Measurements from ENCODE around the gene PDE6B. TPM values are rescaled to one million over a fixed set of nuclear protein-coding genes. Genes with fewer than 3 reads are reported as not detected.
A peak's percentile ranks its signal among the peaks of the same experiment; 100 is the strongest.

Gene PDE6B
- total RNA-seq, 1 donor = under 0.01 TPM

DNA sequence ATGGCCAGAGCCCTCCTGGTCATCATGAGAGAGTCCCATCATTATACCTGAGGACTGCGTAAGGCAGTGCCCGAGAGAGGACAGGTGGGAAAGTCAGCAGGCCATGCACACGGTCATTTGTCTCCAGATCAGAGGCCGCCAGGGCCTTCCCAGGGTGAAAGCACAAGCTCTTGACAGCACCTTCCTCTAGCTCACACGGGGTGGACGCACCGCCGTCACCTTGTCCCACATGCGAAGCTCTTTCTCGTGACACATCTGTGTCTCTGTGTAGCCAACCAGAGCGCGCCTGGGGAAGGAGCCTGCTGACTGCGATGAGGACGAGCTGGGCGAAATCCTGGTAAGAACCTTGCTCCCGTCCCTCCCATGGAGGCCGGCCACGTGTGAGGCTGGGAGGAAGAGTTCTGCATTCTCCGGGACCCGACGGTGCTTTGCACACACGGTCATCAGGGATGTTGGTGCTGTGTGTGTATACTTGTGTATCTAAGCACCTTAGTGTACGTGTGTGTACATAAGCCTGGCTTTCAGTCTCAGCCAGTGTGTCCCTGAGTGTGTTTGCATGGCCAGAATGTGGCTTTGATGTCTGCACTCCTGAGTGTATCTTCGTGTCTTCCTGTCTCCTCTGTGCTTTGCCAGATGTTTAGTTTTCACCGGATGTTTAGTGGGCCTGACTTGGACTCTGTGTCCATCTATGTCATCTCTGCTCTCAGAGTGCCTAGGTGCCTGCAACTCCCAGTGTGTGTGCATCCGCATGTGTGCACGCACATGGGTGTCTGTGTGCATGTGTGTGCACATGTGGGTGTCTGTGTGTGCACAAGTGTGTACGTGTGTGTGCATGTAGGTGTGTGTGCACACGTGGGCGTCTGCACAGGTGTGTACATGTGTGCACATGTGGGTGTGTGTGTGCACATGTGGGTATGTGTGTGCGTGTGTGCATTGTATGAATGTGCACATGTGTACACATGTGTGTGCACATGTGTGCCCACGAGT, 33.6 kb downstream of the PDE6B start:
- TF ChIP-seq, protein P1, sequence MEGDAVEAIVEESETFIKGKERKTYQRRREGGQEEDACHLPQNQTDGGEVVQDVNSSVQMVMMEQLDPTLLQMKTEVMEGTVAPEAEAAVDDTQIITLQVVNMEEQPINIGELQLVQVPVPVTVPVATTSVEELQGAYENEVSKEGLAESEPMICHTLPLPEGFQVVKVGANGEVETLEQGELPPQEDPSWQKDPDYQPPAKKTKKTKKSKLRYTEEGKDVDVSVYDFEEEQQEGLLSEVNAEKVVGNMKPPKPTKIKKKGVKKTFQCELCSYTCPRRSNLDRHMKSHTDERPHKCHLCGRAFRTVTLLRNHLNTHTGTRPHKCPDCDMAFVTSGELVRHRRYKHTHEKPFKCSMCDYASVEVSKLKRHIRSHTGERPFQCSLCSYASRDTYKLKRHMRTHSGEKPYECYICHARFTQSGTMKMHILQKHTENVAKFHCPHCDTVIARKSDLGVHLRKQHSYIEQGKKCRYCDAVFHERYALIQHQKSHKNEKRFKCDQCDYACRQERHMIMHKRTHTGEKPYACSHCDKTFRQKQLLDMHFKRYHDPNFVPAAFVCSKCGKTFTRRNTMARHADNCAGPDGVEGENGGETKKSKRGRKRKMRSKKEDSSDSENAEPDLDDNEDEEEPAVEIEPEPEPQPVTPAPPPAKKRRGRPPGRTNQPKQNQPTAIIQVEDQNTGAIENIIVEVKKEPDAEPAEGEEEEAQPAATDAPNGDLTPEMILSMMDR (IDR thresholded peaks at IDR 0.05; ENCODE audit: insufficient read depth, low read depth, low read length) = no peak

GRCh38 chr4:659851-660250, 34.5 kb downstream of the PDE6B start:
- TF ChIP-seq, protein P1 (IDR thresholded peaks at IDR 0.05; ENCODE audit: insufficient read depth, low read depth, low read length) = no peak
- DNase-seq (ENCODE audit: low read depth) = no peak
- no peak overlapping the region for H3K4me3 ChIP-seq (ENCODE audit: low read depth, low read length)

More for the DNA sequence above, 33.6 kb downstream of the PDE6B start:
- DNase-seq (ENCODE audit: low read depth) = no peak
- no peak overlapping the region for H3K4me3 ChIP-seq (ENCODE audit: low read depth, low read length)

DNA sequence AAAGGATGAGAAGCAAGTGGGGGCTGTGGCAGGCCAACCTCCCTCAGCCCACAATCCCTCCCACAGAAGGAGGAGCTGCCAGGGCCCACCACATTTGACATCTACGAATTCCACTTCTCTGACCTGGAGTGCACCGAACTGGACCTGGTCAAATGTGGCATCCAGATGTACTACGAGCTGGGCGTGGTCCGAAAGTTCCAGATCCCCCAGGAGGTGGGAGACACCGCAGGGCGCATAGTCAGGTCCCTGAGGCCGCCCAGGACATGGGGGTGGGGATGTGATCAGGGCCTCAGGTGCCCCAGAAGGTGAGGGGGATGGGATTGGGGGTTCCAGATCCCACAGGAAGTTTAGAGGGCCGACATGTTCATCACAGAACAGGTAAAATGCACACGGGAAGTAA, 35.0 kb downstream of the PDE6B start:
- DNase-seq (ENCODE audit: low read depth) = no peak
- TF ChIP-seq, protein P1 (IDR thresholded peaks at IDR 0.05; ENCODE audit: insufficient read depth, low read depth, low read length) = no peak
- no peak overlapping the region for H3K4me3 ChIP-seq (ENCODE audit: low read depth, low read length)

GRCh38 chr4:661231-661630, 35.9 kb downstream of the PDE6B start:
- H3K4me3 ChIP-seq (ENCODE audit: low read depth, low read length) = no peak overlapping the region
- no peak for DNase-seq (ENCODE audit: low read depth)
- TF ChIP-seq, protein P1 (IDR thresholded peaks at IDR 0.05; ENCODE audit: insufficient read depth, low read depth, low read length) = no peak

GRCh38 chr4:661881-662761, 36.7 kb downstream of the PDE6B start:
- no peak overlapping the region for H3K4me3 ChIP-seq (ENCODE audit: low read depth, low read length)
- DNase-seq (ENCODE audit: low read depth) = no peak
- TF ChIP-seq, protein P1 (IDR thresholded peaks at IDR 0.05; ENCODE audit: insufficient read depth, low read depth, low read length) = no peak

DNA sequence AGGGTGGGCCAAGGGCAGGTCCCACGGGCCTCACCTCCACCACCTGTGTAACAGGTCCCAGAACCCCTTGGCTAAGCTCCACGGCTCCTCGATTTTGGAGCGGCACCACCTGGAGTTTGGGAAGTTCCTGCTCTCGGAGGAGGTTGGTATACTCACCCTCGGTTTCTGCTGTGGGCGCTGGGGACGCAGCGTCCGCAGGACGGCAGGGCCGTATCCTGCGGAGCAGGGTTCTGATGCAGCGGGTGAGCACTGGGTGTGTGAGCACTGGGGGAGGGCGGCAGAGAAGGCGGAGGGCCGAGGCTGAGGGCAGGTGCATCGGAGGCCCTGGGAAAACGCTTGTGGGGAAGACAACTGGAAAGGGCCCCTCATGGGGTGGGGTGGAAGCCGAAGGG, 37.7 kb downstream of the PDE6B start:
- TF ChIP-seq, protein P1 (IDR thresholded peaks at IDR 0.05; ENCODE audit: insufficient read depth, low read depth, low read length) = no peak
- H3K4me3 ChIP-seq (ENCODE audit: low read depth, low read length) = peak overlapping the region; percentile 55
- DNase-seq (ENCODE audit: low read depth) = no peak

Data from fibroblast of villous mesenchyme (primary cell).